Neural crest cell (in vitro differentiated cells): ENCODE data around the gene SGSM2. TPM values are rescaled to one million over a fixed set of nuclear protein-coding genes. Genes with fewer than 3 reads are reported as not detected.
A peak's percentile ranks its signal among the peaks of the same experiment; 100 is the strongest.

Experiments
- DNase-seq: peaks from one replicate; pipeline ENCODE4 v3.0.0; 2021; ENCODE audit warnings: low read depth, mixed read lengths, low spot score
- H3K27ac Mint-ChIP-seq: one replicate; pipeline ENCODE4 v1.8.0; 2021; ENCODE audit warnings: mild to moderate bottlenecking, mixed read lengths; ENCODE audit not compliant: unreplicated experiment
- H3K27me3 Mint-ChIP-seq: 2 replicates; pipeline ENCODE4 v1.8.0; 2021; ENCODE audit warnings: low read depth, mild to moderate bottlenecking, mixed read lengths
- H3K36me3 Mint-ChIP-seq: 2 replicates; pipeline ENCODE4 v1.8.0; 2021; ENCODE audit warnings: low read depth, mild to moderate bottlenecking, mixed read lengths
- H3K4me1 Mint-ChIP-seq: 2 replicates; pipeline ENCODE4 v1.8.0; 2021; ENCODE audit warnings: mixed read lengths
- H3K4me3 Mint-ChIP-seq: one replicate; pipeline ENCODE4 v1.8.0; 2021; ENCODE audit warnings: mild to moderate bottlenecking, mixed read lengths
- H3K9me3 Mint-ChIP-seq: 2 replicates; pipeline ENCODE4 v1.8.0; 2021; ENCODE audit warnings: mixed read lengths
- CTCF ChIP-seq: fragments of 200-600 bp; sonication (generic); conservative IDR thresholded peaks from 2 replicates; pipeline ENCODE4 v1.5.0; 2021; ENCODE audit warnings: antibody characterized with exemption, mild to moderate bottlenecking
- total RNA-seq: library from RNA; stranded (reverse); gene quantifications from 2 replicates; pipeline ENCODE4 v1.2.1, GENCODE V29; 2021

The SGSM2 gene
- total RNA-seq, 1 donor from 2014 or later, result 102 TPM

- no peaks in the 10 kb centered on the region for H3K9me3 Mint-ChIP-seq
- H3K27me3 Mint-ChIP-seq, result peaks cover 7% of the 10 kb centered on the region
- H3K36me3 Mint-ChIP-seq, result peaks cover 7% of the 10 kb centered on the region
Measured at GRCh38 chr17:2388020-2388682, 50.9 kb downstream of the SGSM2 start.

GRCh38 chr17:2388683-2389055, 51.4 kb downstream of the SGSM2 start:
- no peak for TF ChIP-seq CTCF
- Mint-ChIP-seq H3K9me3 (no peaks in the 10 kb centered on the region), H3K4me1 (peaks cover 63% of the 10 kb centered on the region), H3K27me3 (peaks cover 7% of the 10 kb centered on the region), H3K27ac (peak overlapping the region; percentile 84), H3K4me3 (peak overlapping the region; percentile 72), H3K36me3 (peaks cover 7% of the 10 kb centered on the region)
- DNase-seq, result no peak

More at GRCh38 chr17:2388020-2388682, 50.9 kb downstream of the SGSM2 start:
- H3K27ac Mint-ChIP-seq, result peak overlapping the region; percentile 84
- no peak for DNase-seq
- no peak for TF ChIP-seq CTCF
- H3K4me3 Mint-ChIP-seq, result peak overlapping the region; percentile 72
- peaks cover 67% of the 10 kb centered on the region for H3K4me1 Mint-ChIP-seq

GRCh38 chr17:2390199-2390836, 53.0 kb downstream of the SGSM2 start:
- Mint-ChIP-seq H3K27ac (peak overlapping the region; percentile 84), H3K4me3 (peak overlapping the region; percentile 74), H3K9me3 (no peaks in the 10 kb centered on the region), H3K27me3 (peaks cover 5% of the 10 kb centered on the region), H3K36me3 (peaks cover 7% of the 10 kb centered on the region), H3K4me1 (peaks cover 55% of the 10 kb centered on the region)
- no peak for DNase-seq
- TF ChIP-seq CTCF, result no peak

GRCh38 chr17:2391597-2392251, 54.4 kb downstream of the SGSM2 start:
- no peak for DNase-seq
- Mint-ChIP-seq H3K27ac (peak overlapping the region; percentile 46), H3K4me3 (peak overlapping the region; percentile 88), H3K4me1 (peaks cover 56% of the 10 kb centered on the region), H3K9me3 (no peaks in the 10 kb centered on the region), H3K27me3 (peaks cover 8% of the 10 kb centered on the region), H3K36me3 (peaks cover 7% of the 10 kb centered on the region)
- no peak for TF ChIP-seq CTCF

- no peaks in the 10 kb centered on the region for H3K9me3 Mint-ChIP-seq
- H3K4me3 Mint-ChIP-seq, result peak overlapping the region; percentile 88
- H3K27me3 Mint-ChIP-seq, result peaks cover 8% of the 10 kb centered on the region
- peak overlapping the region; percentile 46 for H3K27ac Mint-ChIP-seq
- TF ChIP-seq CTCF, result no peak
- H3K36me3 Mint-ChIP-seq, result peaks cover 7% of the 10 kb centered on the region
- peaks cover 63% of the 10 kb centered on the region for H3K4me1 Mint-ChIP-seq
- DNase-seq, result peak; percentile 88
Measured at GRCh38 chr17:2392252-2393173, 55.2 kb downstream of the SGSM2 start.
